ENCODE results near the gene AUTS2.

- TF ChIP-seq ZNF274 (IDR thresholded peaks at IDR 0.05; ENCODE audit: low read depth, low read length) (no peak), YY1 (IDR thresholded peaks at IDR 0.05; ENCODE audit: insufficient read depth, insufficient read length) (no peak)
Observed at GRCh38 chr7:69889976-69890351, 291.7 kb downstream of the AUTS2 start.
